Measurements from ENCODE around the gene SLC1A4. TPM values are rescaled to one million over a fixed set of nuclear protein-coding genes. Genes with fewer than 3 reads are reported as not detected.
"Not testable (repeated sequence)": the region's sequence is repeated elsewhere in the genome, so short reads cannot be mapped to it uniquely, and the experiment has no call there.

The SLC1A4 gene
- total RNA-seq, 1 donor from 2014 or later = 9.9 TPM

DNA sequence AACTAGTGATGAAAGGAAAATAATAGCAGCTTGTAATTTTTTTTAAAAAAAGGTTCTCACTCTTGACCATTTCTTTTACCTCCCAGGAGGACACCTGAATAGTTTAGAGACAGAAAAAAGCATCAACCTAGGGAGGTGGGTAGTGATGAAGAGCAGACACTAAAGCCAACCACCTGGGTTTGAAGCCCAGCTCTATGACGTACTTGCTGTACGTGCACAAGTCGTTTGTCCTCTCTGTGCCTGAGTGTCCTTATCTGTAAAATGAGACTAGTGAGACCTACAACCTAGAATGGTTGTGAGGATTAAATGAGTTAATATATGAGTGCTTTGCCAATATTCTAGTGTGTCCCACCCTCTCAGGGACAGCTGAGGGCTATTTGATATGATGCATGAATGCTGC lies 5.8 kb downstream of the SLC1A4 start:
- DNase-seq = no peak

DNA sequence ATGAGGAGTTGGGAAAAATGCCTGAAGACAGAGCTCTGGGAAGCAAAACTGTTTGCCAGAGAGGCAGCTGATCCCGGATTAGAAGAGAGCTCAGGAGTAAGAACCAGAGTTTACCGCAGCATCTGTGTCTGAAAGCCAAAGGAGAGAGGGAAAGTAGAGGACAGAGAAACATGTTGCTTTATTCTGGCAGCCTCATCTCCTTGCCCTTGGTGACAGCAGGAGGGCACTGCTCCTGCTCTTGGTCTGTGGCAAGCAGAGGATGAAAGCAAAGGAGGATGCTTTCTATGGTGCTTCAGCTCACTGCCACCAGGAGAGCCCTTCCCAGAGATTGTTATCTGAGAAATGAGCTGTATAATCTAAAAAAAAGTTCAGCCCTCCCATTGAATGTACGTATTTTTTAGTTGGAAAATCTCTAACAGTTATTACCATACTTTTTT lies 7.7 kb downstream of the SLC1A4 start:
- no peak for DNase-seq

DNA sequence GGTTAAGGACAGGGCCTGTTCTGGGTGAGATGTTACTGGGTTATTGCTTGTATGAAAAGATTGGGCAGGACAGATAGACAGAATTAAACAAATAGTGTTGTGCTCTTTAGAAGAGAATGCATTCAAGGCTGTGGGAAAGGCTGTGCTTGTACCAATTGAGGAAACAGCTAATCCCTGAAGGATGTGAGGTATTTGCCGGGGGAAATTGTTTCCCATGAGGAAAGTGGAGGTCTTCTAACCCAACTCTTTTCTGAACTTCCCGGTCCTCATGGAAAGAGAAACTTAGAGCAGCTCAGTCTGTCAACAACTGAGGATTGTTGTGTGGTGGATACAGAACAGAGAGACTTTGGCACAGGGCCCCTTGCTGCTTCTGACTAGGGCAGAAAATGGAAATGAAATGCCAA lies 9.5 kb downstream of the SLC1A4 start:
- no peak for DNase-seq

DNA sequence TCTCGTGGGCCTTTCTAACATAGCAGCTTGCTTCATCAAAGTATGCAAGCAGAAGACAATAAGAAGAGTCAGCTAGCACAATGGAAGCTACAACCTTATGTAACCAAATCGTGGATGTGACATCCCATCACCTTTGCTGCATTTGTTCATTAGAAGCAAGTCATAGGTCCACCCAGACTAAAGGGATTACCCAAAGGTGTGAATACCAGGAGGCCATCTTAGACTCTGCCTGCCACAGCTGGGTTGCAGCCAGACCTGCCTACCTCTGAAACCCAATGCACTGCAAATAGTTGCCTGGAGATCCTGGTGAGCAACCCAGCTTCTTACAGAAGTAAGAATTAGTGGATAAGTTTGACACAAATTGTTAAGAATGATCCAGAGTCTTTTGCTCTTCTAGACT lies 10.6 kb downstream of the SLC1A4 start:
- no peak for DNase-seq

DNA sequence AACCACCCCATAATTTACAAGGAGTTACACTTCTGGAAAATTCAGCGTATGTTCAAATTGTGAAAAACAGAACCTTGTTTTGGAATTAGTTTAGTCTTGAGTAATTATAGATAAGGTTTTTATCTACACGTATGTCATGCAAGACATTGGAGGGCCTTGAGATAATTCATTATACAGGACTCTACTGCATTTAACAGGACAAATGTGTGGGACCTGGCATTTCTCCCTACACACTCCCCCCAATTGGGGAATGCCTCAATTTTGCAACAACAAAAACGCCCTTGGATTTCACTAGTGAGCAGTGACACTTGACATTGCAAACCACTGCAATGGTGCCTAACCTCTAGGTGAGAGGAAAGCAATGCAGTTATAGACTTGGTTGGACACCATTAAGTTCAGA lies 11.4 kb downstream of the SLC1A4 start:
- no peak for DNase-seq

DNA sequence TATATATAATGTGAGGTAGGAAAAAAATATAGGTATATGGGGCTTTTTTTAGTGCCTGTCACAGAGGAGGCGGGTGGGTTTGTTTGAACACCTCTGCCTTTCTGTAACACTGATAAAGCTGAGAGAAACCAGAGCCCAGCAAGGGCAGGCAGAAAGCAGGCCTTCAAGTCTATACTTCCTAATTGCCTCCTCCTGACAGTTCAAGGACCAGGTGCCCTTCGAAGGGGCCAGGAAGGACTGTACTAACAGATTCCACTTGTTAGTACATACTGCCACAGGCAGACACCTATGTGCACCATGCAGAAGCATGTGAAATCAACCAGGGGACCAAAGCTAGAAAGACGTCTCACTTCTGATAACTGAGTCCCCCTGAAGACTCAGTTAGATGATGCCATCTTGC lies 13.8 kb downstream of the SLC1A4 start:
- DNase-seq = no peak

DNA sequence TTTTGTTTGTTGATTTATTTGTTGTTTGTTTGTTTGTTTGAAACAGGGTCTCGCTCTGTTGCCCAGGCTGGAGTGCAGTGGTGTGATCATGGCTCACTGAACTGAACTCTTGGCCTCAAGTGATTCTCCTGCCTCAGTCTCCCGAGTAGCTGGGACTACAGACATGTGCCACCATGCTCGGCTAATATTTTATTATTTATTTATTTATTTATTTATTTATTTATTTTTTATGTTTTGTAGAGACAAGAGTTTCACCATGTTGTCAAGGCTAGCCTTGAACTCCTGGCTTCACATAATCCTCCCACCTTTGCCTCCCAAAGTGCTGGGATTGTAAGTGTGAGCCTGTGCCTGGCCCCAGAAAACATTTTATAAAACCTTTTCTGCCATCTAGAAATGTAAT lies 15.0 kb downstream of the SLC1A4 start:
- DNase-seq = not testable (repeated sequence)

DNA sequence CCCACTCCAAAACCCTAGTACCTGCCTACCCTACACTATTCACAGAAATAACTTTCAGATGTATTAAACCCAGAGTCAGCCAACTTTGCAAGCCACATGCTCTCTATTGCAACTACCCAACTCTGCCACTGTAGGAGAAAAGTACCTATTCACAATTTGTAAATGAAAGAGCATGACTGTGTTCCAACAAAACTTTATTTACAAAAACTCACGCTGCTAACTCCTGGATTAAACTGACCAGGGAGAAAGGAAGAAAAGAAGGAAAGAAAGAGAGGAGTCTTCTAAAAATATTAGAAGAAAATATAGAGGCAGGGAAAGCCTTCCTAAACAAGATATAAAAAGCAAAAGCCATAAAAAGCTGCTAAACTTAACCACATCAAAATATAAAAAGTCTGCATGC lies 24.6 kb downstream of the SLC1A4 start:
- no peak for DNase-seq

DNA sequence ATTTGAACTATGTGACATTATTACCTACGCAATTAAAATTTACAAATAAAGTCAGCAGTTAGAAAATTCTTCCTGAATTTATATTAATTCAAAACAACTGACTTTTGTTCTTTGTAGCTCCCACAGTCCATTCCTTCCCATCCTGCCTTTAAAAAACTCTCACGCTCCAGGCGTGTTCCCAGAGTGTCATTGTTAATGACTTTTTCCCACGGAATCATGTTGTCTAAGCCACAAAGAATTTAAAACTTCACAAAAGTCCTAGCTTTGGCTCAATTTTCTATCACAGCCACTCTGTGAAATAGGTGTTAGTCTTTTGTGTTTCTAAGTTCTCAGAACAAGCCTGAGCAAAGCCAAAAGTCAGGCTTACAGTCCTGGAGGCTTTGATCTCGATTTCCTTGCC lies 26.5 kb downstream of the SLC1A4 start:
- no peak for DNase-seq

DNA sequence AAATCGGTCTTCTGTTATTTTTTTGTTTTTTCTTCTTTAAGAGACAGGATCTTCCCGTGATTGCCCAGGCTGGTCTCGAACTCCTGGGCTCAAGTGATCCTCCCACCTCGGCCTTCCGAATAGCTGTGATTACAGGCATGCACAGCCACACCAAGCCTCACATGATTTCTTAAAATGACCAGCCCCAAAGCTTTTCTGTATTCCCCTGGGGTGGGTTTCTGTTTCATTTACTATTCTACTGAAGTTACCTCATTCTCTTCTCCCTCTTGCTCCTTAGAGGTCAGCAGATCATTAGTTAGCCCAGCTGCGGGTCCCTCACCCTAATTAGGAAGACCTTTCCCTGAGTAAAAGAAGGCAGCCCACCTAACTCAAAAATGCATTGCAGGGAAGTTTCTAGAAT lies 27.6 kb downstream of the SLC1A4 start:
- no peak for DNase-seq

DNA sequence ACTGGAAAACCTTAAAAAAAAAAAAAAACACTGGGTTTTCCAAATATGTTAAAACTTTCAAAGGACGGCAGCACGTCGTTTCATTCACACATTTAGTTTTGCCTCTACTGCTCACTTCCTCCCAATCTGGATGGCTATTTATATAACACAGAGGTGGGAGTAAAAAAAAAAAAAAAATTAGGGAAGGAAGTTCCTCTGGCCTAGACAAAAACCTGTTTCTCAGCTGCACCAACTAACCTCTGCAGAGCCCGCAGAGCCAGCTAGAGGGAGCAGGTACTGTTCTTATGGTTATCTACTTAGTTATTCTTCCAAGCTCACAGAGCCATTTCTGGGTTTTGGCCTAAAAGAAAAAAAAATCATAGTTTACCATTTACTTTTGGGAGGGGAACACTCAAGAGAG lies 28.1 kb downstream of the SLC1A4 start:
- DNase-seq = no peak

DNA sequence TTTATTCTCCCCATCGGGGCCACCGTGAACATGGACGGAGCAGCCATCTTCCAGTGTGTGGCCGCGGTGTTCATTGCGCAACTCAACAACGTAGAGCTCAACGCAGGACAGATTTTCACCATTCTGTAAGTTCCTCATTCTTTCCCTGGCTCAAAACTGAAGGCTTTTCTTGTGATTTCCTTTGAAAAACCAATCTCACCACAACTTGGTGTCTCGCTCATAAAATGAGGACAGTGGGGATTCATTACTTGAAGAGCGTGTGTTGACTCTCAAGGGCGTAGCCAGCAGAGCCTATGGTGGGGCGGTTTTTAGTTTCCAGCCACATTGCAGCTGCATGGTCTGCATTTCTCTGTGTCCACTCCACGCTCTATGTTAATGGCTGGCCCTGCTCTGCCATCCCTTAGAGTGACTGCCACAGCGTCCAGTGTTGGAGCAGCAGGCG lies 29.0 kb downstream of the SLC1A4 start:
- DNase-seq = no peak

DNA sequence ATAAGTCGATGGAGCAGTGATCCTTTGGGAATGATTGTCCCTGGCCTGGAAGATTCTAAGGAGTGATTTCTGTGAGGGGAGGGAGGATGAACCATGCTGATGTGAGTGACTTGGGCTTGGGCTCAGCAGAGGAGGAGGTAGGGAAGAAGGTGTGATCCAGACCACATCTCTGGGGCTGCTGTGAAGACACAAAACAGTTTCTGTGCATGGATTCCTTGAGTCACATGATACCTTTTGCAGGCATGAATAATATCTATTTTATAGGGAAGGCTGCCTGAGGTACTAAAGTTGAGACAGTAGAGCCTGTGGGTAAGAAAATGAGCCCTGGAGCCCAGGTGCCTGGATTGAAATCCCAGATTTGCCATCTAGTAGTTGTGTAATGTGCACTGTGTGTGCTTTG lies 29.8 kb downstream of the SLC1A4 start:
- no peak for DNase-seq

DNA sequence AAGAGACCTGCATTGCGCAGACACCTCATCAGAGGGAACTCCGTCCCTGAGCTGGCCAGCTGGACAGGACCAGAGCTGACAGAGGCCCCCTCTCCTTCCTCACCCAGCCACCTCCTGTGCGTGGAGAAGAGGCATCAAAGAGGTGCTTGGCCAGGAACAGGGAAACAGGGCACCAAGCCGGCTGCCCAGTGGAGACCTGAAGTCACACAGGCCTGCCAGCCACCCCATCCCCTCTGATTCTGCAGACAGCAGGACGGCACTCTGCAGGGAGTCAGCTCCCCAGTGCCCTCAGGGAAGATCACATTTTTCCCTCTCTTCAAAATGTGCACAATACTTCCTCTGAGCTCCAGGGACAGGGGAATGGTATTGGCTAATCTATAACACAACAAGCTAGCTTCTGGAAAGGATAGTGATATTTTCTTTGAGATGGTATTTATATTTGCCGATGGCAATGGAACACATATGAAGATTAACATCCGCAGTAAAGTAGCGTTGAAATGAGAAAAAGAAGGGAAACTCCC lies 30.5 kb downstream of the SLC1A4 start:
- DNase-seq = no peak

DNA sequence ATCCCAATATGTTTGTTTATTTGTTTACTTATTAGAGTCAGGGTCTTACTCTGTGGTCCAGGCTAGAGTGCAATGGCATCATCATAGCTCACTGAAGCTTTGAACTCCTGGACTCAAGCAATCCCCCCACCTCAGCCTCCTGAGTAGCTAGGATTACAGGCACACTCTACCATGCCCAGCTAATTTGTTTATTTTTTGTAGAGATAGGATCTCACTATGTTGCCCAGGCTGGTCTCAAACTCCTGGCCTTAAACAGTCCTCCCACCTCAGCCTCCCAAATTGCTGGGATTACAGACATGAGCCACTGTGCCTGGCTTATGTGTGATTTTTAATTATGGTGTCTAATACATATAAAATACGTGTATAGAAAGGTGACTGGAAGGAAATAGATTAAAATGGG lies 31.1 kb downstream of the SLC1A4 start:
- not testable (repeated sequence) for DNase-seq

DNA sequence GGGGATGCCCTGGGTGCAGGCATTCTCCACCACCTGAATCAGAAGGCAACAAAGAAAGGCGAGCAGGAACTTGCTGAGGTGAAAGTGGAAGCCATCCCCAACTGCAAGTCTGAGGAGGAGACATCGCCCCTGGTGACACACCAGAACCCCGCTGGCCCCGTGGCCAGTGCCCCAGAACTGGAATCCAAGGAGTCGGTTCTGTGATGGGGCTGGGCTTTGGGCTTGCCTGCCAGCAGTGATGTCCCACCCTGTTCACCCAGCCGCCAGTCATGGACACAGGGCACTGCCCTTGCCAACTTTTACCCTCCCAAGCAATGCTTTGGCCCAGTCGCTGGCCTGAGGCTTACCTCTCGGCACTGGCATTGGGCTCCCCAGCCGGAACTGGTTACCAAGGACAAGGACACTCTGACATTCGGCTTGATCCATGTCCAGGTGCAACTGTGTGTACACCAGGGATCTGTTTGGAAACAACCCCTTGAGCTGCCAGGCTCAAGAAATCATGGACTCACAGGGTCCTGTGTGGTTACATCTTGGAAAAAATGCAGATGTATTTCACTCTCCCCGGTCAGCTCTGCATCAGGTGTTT lies 31.8 kb downstream of the SLC1A4 start:
- DNase-seq = no peak

DNA sequence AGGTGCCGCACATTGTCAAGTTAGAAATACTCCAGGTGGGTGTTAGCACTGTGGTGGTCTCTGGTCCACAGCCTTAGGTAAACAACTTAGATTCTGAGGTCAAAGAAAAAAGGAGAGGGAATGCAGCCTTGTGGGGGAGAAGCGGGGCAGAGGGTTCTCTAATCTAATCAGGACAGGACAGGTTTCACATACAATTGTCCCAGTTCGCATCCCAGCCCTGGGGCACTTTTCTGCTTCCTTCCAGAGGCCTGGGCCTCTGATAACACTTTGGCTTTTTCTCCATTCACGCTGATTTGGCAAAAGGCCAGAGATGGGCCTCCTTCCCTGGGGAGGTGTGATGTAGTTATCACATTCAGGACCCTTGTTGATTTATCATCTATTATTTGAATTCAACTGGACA lies 32.5 kb downstream of the SLC1A4 start:
- DNase-seq = no peak

DNA sequence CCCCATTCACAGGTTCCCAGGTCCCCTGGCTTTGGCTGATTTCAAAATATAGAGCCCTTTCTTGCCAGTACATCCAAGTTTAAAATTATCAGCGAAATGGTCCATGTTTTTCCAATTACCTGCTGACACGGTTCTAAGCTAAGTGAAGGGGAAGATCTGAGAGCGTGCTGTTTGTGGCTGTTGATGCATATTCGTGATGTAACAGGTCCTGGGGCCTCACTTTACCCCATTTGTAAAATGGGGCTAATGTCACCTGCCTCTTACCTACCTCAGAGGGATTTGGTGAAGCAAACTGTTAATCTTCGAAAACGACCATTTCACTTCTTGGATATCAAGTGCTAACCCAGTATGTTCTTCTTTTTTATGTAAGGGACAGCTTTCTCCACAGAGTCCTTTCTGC lies 33.0 kb downstream of the SLC1A4 start:
- DNase-seq = no peak

DNA sequence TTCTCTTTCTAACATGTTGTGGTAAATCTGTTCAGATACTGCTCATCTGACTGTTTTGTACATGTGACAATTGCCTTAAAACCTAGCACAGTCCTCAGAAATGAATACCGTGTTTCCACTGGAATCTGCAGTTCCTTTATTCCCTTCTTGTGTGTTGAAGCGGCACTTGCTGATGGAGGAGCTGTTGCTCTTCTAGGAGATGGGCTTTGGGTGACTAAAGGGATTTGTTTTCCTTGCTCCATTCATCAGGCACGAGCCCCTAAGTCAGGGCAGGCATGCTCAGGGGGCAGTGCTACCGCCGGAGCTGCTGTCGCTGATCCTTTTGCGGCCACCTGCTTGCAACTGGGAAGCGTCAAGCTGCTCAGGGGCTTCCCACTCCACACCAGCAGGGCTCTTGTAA lies 34.5 kb downstream of the SLC1A4 start:
- DNase-seq = no peak

DNA sequence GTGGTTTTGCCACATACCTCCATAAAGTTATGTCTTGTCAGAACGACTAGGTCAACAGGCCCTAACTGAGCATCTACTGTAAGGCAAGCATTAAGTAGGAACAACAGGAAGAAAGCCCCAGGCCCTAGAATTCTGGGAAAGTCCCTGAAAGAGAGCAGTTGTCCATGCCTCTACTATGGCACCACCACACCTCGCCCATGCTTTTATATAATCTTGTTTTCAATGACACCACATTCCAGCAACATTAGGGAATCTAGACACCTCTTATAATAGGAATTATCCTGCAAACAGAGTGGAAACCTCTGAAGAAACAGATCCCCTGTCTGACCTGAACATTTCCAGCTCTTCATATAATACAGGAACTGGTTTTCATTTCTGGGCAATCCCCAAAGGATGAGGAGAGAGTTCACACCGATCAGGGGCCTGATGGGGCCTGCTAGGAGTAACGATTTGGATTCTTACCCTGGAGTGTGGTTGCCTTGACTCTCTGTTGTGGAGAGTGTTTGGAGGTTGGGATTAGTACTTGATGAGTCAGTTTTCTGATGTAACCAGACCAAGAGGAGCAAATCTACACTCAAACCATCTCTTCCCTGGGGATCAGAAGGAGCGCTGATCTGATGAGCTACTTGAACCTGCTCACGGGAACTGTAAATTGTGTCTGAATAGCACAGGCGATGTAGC lies 35.1 kb downstream of the SLC1A4 start:
- no peak for DNase-seq

DNA sequence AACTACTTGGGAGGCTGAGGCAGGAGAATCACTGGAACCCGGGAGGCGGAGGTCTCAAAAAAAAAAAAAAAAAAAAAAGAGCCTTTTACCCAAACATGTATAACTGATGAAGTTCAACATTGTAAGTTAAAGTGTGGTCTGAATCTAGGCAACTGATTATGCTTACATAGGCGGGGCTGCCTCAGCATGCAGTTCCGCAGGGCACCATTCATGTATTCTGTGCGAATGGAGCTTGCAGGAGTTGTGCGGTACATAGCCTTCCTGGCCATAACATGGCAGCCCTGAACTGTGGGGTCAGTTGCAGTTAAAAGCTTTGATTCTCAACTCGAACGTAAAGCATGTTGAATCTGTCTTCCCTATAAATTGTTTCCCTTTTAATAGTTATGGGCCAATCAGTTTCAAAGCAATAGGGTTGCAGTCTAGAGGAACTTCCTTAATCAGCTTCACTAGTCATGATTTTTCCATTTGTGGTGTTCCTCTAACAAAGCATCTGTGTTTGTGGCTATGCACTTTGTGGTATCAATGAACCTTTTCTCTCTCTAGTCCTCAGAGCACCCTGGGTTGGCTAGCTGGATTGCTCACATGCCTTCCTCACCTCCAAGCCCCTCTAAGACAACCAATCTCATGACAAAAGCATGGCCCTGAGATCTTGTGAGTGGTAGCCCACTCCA lies 36.4 kb downstream of the SLC1A4 start:
- DNase-seq = no peak

DNA sequence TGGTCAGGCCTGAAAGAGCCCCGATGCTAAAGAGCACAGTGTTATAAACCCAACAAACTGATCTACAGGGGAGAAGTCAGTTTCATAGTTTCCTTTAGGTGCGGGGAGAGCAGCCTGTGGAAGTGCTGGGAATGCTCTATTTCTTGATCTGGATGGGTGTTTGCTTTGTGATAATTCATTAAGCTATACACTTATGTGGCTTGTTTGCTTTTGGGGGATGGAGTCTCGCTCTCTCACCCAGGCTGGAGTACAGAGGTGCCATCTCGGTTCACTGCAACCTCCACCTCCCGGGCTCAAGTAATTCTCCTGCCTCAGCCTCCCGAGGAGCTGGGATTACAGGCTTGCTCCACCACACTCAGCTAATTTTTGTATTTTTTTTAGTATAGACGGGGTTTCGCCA lies 37.0 kb downstream of the SLC1A4 start:
- no peak for DNase-seq

DNA sequence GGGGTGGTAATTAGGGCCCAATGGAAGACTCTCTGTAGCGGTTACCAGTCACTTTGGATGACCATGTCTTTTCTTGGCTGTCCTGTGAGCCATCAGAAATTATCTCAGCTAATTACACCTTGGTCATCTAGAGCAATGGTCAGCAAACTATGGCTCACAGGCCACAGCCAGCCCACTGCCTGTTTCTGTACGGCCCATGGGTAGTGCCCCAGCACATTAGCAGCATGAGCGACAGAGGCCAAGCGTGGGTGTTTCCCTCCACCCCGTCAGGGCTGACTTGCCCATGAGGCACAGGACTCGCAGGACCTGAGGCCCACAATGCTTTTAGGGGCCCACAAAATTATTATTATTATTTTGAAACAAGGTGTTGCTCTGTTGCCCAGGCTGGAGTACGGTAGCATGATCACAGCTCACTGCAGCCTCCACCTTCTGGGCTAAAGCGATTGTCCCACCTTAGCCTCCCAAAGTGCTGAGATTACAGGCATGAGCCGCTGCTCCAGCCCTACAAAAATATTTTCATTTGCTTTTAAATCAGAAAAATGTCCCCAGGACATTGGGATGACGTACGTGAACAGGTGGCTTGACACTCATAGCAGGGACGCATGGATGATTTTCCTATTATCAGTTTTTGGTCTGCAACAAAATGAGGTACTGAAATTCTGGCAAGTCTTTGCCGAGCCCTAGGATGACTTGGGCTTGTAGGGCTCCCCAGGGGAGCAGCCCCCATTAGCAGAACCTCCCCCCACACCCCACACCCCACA lies 37.7 kb downstream of the SLC1A4 start:
- no peak for DNase-seq
